Loucy (cell line): ENCODE data around the gene CRB2.

ENCODE experiments used
- H2AFZ ChIP-seq: fragments of 200-600 bp; sonication (generic); 2 replicates; pipeline ENCODE4 v1.6.0; 2016; ENCODE audit warnings: antibody characterized with exemption, mild to moderate bottlenecking, low read length, moderate library complexity
- H3F3A ChIP-seq: fragments of 200-600 bp; 2 replicates; pipeline ENCODE4 v1.6.0; 2016; ENCODE audit warnings: antibody characterized with exemption, low read depth, mild to moderate bottlenecking
- H3K27me3 ChIP-seq: fragments of 200-600 bp; sonication (generic); 2 replicates; pipeline ENCODE4 v1.6.1; 2014; ENCODE audit warnings: low read length, mild to moderate bottlenecking; ENCODE audit not compliant: insufficient read depth, poor library complexity, severe bottlenecking
- H3K36me3 ChIP-seq: fragments of 200-600 bp; sonication (generic); 2 replicates; pipeline ENCODE4 v1.6.1; 2016; ENCODE audit warnings: low read length; ENCODE audit not compliant: insufficient read depth
- H3K4me1 ChIP-seq: fragments of 200-600 bp; sonication (generic); 2 replicates; pipeline ENCODE4 v1.5.1; 2014; ENCODE audit warnings: low read length, mild to moderate bottlenecking; ENCODE audit not compliant: insufficient read depth, poor library complexity, severe bottlenecking
- H3K4me2 ChIP-seq: fragments of 200-600 bp; sonication (generic); 2 replicates; pipeline ENCODE4 v1.6.0; 2014; ENCODE audit warnings: antibody characterized with exemption, low read length, low read depth, mild to moderate bottlenecking; ENCODE audit not compliant: poor library complexity, severe bottlenecking
- H3K4me3 ChIP-seq: fragments of 200-600 bp; sonication (generic); 2 replicates; pipeline ENCODE4 v1.5.1; 2014; ENCODE audit warnings: low read length, mild to moderate bottlenecking, mixed read lengths; ENCODE audit not compliant: poor library complexity, severe bottlenecking
- H3K79me2 ChIP-seq: fragments of 200-600 bp; sonication (generic); 2 replicates; pipeline ENCODE4 v1.6.1; 2014; ENCODE audit warnings: low read length; ENCODE audit not compliant: insufficient read depth
- H3K9ac ChIP-seq: fragments of 200-600 bp; sonication (generic); 2 replicates; pipeline ENCODE4 v1.6.0; 2014; ENCODE audit warnings: mild to moderate bottlenecking, low read depth, low read length, moderate library complexity; ENCODE audit not compliant: poor library complexity, severe bottlenecking
- H3K9me2 ChIP-seq: fragments of 200-600 bp; sonication (generic); replicated peaks from 2 replicates; pipeline ENCODE4 v1.6.1; 2016; ENCODE audit warnings: low read depth, low read length, mixed read lengths
- H3K9me3 ChIP-seq: fragments of 200-600 bp; sonication (generic); 2 replicates; pipeline ENCODE4 v1.6.1; 2014; ENCODE audit warnings: mild to moderate bottlenecking, antibody characterized with exemption, low read length, low read depth; ENCODE audit not compliant: insufficient read depth
- H4K20me1 ChIP-seq: fragments of 200-600 bp; sonication (generic); 2 replicates; pipeline ENCODE4 v1.6.0; 2014; ENCODE audit warnings: antibody characterized with exemption, low read length, mild to moderate bottlenecking; ENCODE audit not compliant: insufficient read depth, poor library complexity, severe bottlenecking
- EZH2phosphoT487 ChIP-seq: fragments of 200-600 bp; IDR thresholded peaks from 2 replicates; pipeline ENCODE4 v1.6.1; 2018; ENCODE audit warnings: antibody characterized with exemption, mild to moderate bottlenecking, moderate library complexity, borderline replicate concordance
- TF ChIP-seq, protein P1 (sequence below): fragments of 200-600 bp; sonication (generic); conservative IDR thresholded peaks from 2 replicates; pipeline ENCODE4 v1.5.1; 2014; ENCODE audit warnings: mild to moderate bottlenecking, antibody characterized with exemption, low read length

CRB2 gene

DNA sequence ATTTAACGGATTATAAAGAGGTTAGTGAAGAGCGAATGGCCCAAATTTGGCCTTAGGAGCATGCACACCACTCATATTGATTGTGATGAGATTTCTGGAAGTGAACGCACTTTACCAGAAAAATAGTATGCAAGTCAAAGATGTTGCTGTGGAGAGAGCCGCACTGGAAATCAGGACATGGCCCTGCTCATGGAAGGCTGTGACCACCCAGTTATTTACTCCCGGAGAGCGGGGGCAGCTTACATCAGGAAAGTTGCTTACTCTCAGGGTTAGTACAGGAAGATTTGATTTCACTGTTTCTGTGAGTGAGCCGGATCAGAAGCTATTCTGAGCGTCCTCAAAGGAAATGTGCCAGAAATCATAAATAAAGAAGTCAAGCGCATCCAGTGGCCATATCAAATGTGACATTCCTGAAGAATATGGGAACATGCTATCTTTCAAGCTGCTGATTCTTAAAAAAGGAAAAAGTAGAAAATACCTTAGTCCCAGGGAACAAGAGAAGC is 44.7 kb upstream of the CRB2 start:
- Histone ChIP-seq H3K36me3 (no peaks in the 10 kb centered on the region), H2AFZ (no peak overlapping the region), H3F3A (no peaks in the 10 kb centered on the region), H3K4me3 (no peak overlapping the region), H3K27me3 (no peaks in the 10 kb centered on the region), H3K79me2 (no peaks in the 10 kb centered on the region), H3K9me2 (no peaks in the 10 kb centered on the region), H3K9me3 (no peaks in the 10 kb centered on the region), H4K20me1 (no peaks in the 10 kb centered on the region), H3K4me1 (no peaks in the 10 kb centered on the region), H3K4me2 (no peak overlapping the region), H3K9ac (no peak overlapping the region)
- TF ChIP-seq, protein P1, sequence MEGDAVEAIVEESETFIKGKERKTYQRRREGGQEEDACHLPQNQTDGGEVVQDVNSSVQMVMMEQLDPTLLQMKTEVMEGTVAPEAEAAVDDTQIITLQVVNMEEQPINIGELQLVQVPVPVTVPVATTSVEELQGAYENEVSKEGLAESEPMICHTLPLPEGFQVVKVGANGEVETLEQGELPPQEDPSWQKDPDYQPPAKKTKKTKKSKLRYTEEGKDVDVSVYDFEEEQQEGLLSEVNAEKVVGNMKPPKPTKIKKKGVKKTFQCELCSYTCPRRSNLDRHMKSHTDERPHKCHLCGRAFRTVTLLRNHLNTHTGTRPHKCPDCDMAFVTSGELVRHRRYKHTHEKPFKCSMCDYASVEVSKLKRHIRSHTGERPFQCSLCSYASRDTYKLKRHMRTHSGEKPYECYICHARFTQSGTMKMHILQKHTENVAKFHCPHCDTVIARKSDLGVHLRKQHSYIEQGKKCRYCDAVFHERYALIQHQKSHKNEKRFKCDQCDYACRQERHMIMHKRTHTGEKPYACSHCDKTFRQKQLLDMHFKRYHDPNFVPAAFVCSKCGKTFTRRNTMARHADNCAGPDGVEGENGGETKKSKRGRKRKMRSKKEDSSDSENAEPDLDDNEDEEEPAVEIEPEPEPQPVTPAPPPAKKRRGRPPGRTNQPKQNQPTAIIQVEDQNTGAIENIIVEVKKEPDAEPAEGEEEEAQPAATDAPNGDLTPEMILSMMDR: no peak
- TF ChIP-seq EZH2phosphoT487: no peak

DNA sequence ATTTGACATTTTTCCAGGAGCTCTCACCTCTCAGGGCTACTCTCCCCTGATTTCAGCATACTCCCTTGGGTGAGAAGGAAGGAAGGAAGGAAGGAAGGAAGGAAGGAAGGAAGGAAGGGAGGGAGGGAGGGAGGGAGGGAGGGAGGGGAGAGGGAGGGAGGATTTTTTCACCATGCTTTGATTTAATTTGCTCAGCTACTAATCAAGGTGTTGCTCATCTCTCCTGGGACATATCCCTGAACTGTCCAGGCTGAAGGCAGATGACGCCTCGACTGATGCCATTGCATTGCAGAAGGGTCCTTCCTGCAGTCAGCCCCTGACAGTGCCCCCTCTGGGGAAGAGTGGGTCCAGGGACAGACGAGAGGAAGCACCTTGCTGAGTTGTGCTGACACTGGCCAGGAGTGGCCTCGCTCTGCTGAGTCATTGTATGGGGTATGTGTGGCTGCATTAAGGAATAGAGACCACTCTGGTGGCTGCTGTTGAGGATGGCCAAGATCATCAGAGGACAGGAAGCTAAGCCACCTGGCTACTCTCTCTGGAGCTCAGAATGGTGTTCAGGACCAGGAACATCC is 43.6 kb upstream of the CRB2 start:
- Histone ChIP-seq H3K9me3 (no peaks in the 10 kb centered on the region), H2AFZ (no peak overlapping the region), H3K4me1 (no peaks in the 10 kb centered on the region), H3K36me3 (no peaks in the 10 kb centered on the region), H3K9ac (no peak overlapping the region), H3K4me2 (no peak overlapping the region), H3K4me3 (no peak overlapping the region), H3K27me3 (no peaks in the 10 kb centered on the region), H3K9me2 (no peaks in the 10 kb centered on the region), H4K20me1 (no peaks in the 10 kb centered on the region), H3F3A (no peaks in the 10 kb centered on the region), H3K79me2 (no peaks in the 10 kb centered on the region)
- TF ChIP-seq, protein P1: no peak
- no peak for TF ChIP-seq EZH2phosphoT487

DNA sequence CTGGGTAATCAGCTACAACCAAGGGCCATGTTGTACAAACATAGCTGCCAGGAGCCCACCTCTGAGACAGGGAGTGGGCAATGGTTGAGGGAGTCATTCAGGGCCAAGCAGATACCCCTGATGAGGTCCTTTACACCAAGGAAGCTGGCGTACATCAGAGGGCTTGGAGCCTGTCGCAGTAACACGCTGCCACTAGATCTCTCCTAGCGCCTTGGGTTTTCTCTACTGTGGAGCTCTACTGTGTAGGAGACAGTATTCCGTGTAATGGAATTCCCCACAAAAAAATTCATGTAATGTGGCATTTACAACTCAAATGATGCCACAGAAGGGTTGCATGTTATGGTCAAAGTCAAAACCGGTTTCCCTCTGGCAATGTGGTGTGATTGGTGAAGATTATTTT is 41.4 kb upstream of the CRB2 start:
- H3K4me1 ChIP-seq: no peaks in the 10 kb centered on the region
- no peak overlapping the region for H2AFZ ChIP-seq

More for the DNA sequence above, 41.4 kb upstream of the CRB2 start:
- H3K9me2 ChIP-seq: no peaks in the 10 kb centered on the region
- no peaks in the 10 kb centered on the region for H4K20me1 ChIP-seq
- no peak overlapping the region for H3K9ac ChIP-seq
- H3K9me3 ChIP-seq: no peaks in the 10 kb centered on the region
- no peaks in the 10 kb centered on the region for H3K79me2 ChIP-seq
- no peaks in the 10 kb centered on the region for H3K36me3 ChIP-seq
- no peaks in the 10 kb centered on the region for H3K27me3 ChIP-seq
- no peak overlapping the region for H3K4me2 ChIP-seq
- no peaks in the 10 kb centered on the region for H3F3A ChIP-seq
- no peak overlapping the region for H3K4me3 ChIP-seq
- TF ChIP-seq, protein P1: no peak
- TF ChIP-seq EZH2phosphoT487: no peak
